Endodermal cell (in vitro differentiated cells): ENCODE results near the gene TMCC2. TPM values are rescaled to one million over a fixed set of nuclear protein-coding genes. Genes with fewer than 3 reads are reported as not detected.

ENCODE experiments used
- DNase-seq: peaks from one replicate; pipeline ENCODE4 v3.0.0-alpha.2; 2017
- H3K27ac ChIP-seq: 2 replicates; pipeline ENCODE4 v1.5.1; 2013; ENCODE audit warnings: mild to moderate bottlenecking, low read depth, low read length, moderate library complexity
- H3K27me3 ChIP-seq: 2 replicates; pipeline ENCODE4 v1.6.1; 2013; ENCODE audit warnings: mild to moderate bottlenecking, low read length, moderate library complexity; ENCODE audit not compliant: insufficient read depth, control insufficient read depth, poor library complexity, severe bottlenecking
- H3K36me3 ChIP-seq: 2 replicates; pipeline ENCODE4 v1.7.0; 2013; ENCODE audit warnings: mild to moderate bottlenecking, low read length, moderate library complexity; ENCODE audit not compliant: control insufficient read depth, insufficient read depth
- H3K4me1 ChIP-seq: one replicate; pipeline ENCODE4 v1.7.0; 2013; ENCODE audit warnings: low read length; ENCODE audit not compliant: control insufficient read depth, insufficient read depth
- H3K4me3 ChIP-seq: 2 replicates; pipeline ENCODE4 v1.5.1; 2013; ENCODE audit warnings: mild to moderate bottlenecking, low read length, moderate library complexity
- H3K9ac ChIP-seq: 2 replicates; pipeline ENCODE4 v1.6.1; 2013; ENCODE audit warnings: mild to moderate bottlenecking, low read length, moderate library complexity; ENCODE audit not compliant: poor library complexity, severe bottlenecking; ENCODE audit errors: extremely low read depth
- H3K9me3 ChIP-seq: 2 replicates; pipeline ENCODE4 v1.6.1; 2013; ENCODE audit warnings: mild to moderate bottlenecking, low read length, moderate library complexity; ENCODE audit not compliant: control insufficient read depth
- H3K27ac Mint-ChIP-seq: 2 replicates; pipeline ENCODE4 v1.8.0; 2020; ENCODE audit warnings: mixed read lengths
- H3K27me3 Mint-ChIP-seq: 2 replicates; pipeline ENCODE4 v1.8.0; 2021; ENCODE audit warnings: mild to moderate bottlenecking, mixed read lengths; ENCODE audit not compliant: insufficient read depth
- H3K36me3 Mint-ChIP-seq: 2 replicates; pipeline ENCODE4 v1.8.0; 2020; ENCODE audit warnings: low read depth, mixed read lengths
- H3K4me1 Mint-ChIP-seq: 2 replicates; pipeline ENCODE4 v1.8.0; 2020; ENCODE audit warnings: mixed read lengths
- H3K4me3 Mint-ChIP-seq: 2 replicates; pipeline ENCODE4 v1.8.0; 2020; ENCODE audit warnings: mild to moderate bottlenecking, moderate library complexity, mixed read lengths
- H3K9me3 Mint-ChIP-seq: 2 replicates; pipeline ENCODE4 v1.8.0; 2020; ENCODE audit warnings: mild to moderate bottlenecking, mixed read lengths
- CTCF ChIP-seq: fragments of 200-600 bp; sonication (generic); conservative IDR thresholded peaks from 2 replicates; pipeline ENCODE4 v1.5.0; 2021; ENCODE audit warnings: antibody characterized with exemption, mild to moderate bottlenecking
- WGBS, 2 experiments: methylation state at CpG; one replicate each; pipeline versions ENCODE4 v1.1.5 to v1.1.7; 2013; ENCODE audit warnings: missing lambda C conversion rate in 2 of 2, mixed read lengths in 1 of 2; ENCODE audit not compliant: insufficient coverage in 1 of 2, insufficient read length in 1 of 2; 5-methylcytosine and 5-hydroxymethylcytosine counted together
- total RNA-seq, 2 donors: library from RNA; stranded (reverse); fragmentation: NEBNext Ultra II Directional in 1 of 2; extraction: Animal tissue kit (Norgen Biotek cat#: 25700) in 1 of 2; gene quantifications; 2 replicates in 1 of 2; 3 replicates in 1 of 2; pipeline ENCODE4 v1.2.1, GENCODE V29; 2021

Gene TMCC2
- total RNA-seq, 2 donors from 2014 or later: 5.2 to 5.8 TPM

- H3K27ac Mint-ChIP-seq: peak overlapping the region; percentile 15
- no peaks in the 10 kb centered on the region for H3K9me3 ChIP-seq
- WGBS, 2 experiments: 91 to 100% methylated on average over 8 to 10 of the region's 10 CpGs
- no peak overlapping the region for H3K27ac ChIP-seq
- peaks cover 12% of the 10 kb centered on the region for H3K36me3 ChIP-seq
- H3K27me3 ChIP-seq: no peaks in the 10 kb centered on the region
- peaks cover 31% of the 10 kb centered on the region for H3K4me1 Mint-ChIP-seq
- H3K27me3 Mint-ChIP-seq: no peaks in the 10 kb centered on the region
- peaks cover 7% of the 10 kb centered on the region for H3K36me3 Mint-ChIP-seq
- no peak overlapping the region for H3K4me3 Mint-ChIP-seq
- no peak for DNase-seq
- no peaks in the 10 kb centered on the region for H3K9me3 Mint-ChIP-seq
- no peaks in the 10 kb centered on the region for H3K4me1 ChIP-seq
- no peak overlapping the region for H3K4me3 ChIP-seq
- no peak overlapping the region for H3K9ac ChIP-seq
- no peak for TF ChIP-seq CTCF
Observed at GRCh38 chr1:205187420-205187819, 40.3 kb upstream of the TMCC2 start.

GRCh38 chr1:205188098-205188497, 39.6 kb upstream of the TMCC2 start:
- no peak overlapping the region for H3K27ac Mint-ChIP-seq
- no peak overlapping the region for H3K4me3 Mint-ChIP-seq
- Histone ChIP-seq H3K4me3 (no peak overlapping the region), H3K36me3 (peaks cover 12% of the 10 kb centered on the region), H3K9me3 (no peaks in the 10 kb centered on the region), H3K27me3 (no peaks in the 10 kb centered on the region), H3K4me1 (no peaks in the 10 kb centered on the region), H3K9ac (no peak overlapping the region), H3K27ac (no peak overlapping the region)
- WGBS, 2 experiments: 67 to 81% methylated on average over 2 of the region's 2 CpGs
- no peaks in the 10 kb centered on the region for H3K27me3 Mint-ChIP-seq
- DNase-seq: no peak
- H3K4me1 Mint-ChIP-seq: peaks cover 35% of the 10 kb centered on the region
- peaks cover 7% of the 10 kb centered on the region for H3K36me3 Mint-ChIP-seq
- no peaks in the 10 kb centered on the region for H3K9me3 Mint-ChIP-seq
- no peak for TF ChIP-seq CTCF

GRCh38 chr1:205188596-205188995, 39.1 kb upstream of the TMCC2 start:
- H3K4me1 Mint-ChIP-seq: peaks cover 39% of the 10 kb centered on the region
- H3K9me3 Mint-ChIP-seq: no peaks in the 10 kb centered on the region
- peaks cover 7% of the 10 kb centered on the region for H3K36me3 Mint-ChIP-seq
- H3K27ac Mint-ChIP-seq: no peak overlapping the region
- no peaks in the 10 kb centered on the region for H3K9me3 ChIP-seq
- H3K4me3 ChIP-seq: no peak overlapping the region
- no peak for TF ChIP-seq CTCF
- H3K4me1 ChIP-seq: no peaks in the 10 kb centered on the region
- H3K27ac ChIP-seq: no peak overlapping the region
- no peak overlapping the region for H3K4me3 Mint-ChIP-seq
- peaks cover 12% of the 10 kb centered on the region for H3K36me3 ChIP-seq
- DNase-seq: no peak
- no peak overlapping the region for H3K9ac ChIP-seq
- no peaks in the 10 kb centered on the region for H3K27me3 ChIP-seq
- no peaks in the 10 kb centered on the region for H3K27me3 Mint-ChIP-seq
- 95% methylated on average over 1 of the region's 2 CpGs; no CpG with 5 or more reads in 1 of the 2 experiments for WGBS, 2 experiments
